Spleen (tissue), 11 donors: ENCODE measurements around the gene SH3BP4. TPM values are rescaled to one million over a fixed set of nuclear protein-coding genes. Genes with fewer than 3 reads are reported as not detected.
A peak's percentile ranks its signal among the peaks of the same experiment; 100 is the strongest.

Experiments
- DNase-seq: peaks from one replicate; pipeline ENCODE4 v3.0.0-alpha.2; 2020
- H3K27ac ChIP-seq, 8 donors: fragments of 200-600 bp; sonication (generic) in 7 of 8; 1 replicate in 4 of 8; 2 replicates in 4 of 8; pipeline versions ENCODE4 v1.5.0 to v1.8.0; 2016 to 2021; ENCODE audit warnings: inconsistent platforms in 4 of 8, mild to moderate bottlenecking in 4 of 8, moderate library complexity in 1 of 8
- H3K27me3 ChIP-seq, 7 donors: fragments of 200-600 bp; sonication (generic) in 6 of 7; replicated peaks in 1 of 7; 1 replicate in 4 of 7; 2 replicates in 3 of 7; pipeline versions ENCODE4 v1.5.0 to v1.8.0; 2016 to 2021; ENCODE audit warnings: inconsistent platforms in 3 of 7, mild to moderate bottlenecking in 1 of 7
- H3K36me3 ChIP-seq, 6 donors: fragments of 200-600 bp; sonication (generic) in 5 of 6; 1 replicate in 4 of 6; 2 replicates in 2 of 6; pipeline versions ENCODE4 v1.5.0 to v1.8.0; 2016 to 2021; ENCODE audit warnings: inconsistent platforms in 2 of 6
- H3K4me1 ChIP-seq, 6 donors: fragments of 200-600 bp; sonication (generic) in 5 of 6; 1 replicate in 3 of 6; 2 replicates in 3 of 6; pipeline versions ENCODE4 v1.5.0 to v1.8.0; 2016 to 2021; ENCODE audit warnings: inconsistent platforms in 3 of 6
- H3K4me3 ChIP-seq, 8 donors: fragments of 200-600 bp; sonication (generic) in 7 of 8; 1 replicate in 4 of 8; 2 replicates in 4 of 8; pipeline versions ENCODE4 v1.5.0 to v1.8.0; 2016 to 2021; ENCODE audit warnings: inconsistent platforms in 4 of 8, mild to moderate bottlenecking in 4 of 8, moderate library complexity in 2 of 8
- H3K9me3 ChIP-seq, 8 donors: fragments of 200-600 bp; sonication (generic) in 7 of 8; 1 replicate in 4 of 8; 2 replicates in 4 of 8; pipeline versions ENCODE4 v1.5.0 to v1.8.0; 2016 to 2021; ENCODE audit warnings: inconsistent platforms in 4 of 8
- POLR2A ChIP-seq, 3 donors: fragments of 450-650 bp; IDR thresholded peaks; one replicate each; pipeline ENCODE4 v1.5.1; 2017; ENCODE audit warnings: antibody characterized with exemption in 3 of 3, mild to moderate bottlenecking in 1 of 3
- POLR2AphosphoS5 ChIP-seq, 3 donors: sonication (generic); formaldehyde crosslinking; IDR thresholded peaks; one replicate each; pipeline ENCODE4 v1.5.1; 2017; ENCODE audit warnings: antibody characterized with exemption in 3 of 3
- WGBS, 5 donors: extraction: QIAGEN DNeasy Blood & Tissue Kit in 3 of 5; methylation state at CpG; one replicate each; pipeline versions ENCODE4 v1.1.5 to v1.1.7; 2013 to 2018; 5-methylcytosine and 5-hydroxymethylcytosine counted together
- intact Hi-C: fragments of 100-400 bp; cut with DNase I; formaldehyde crosslinking; loops from one replicate; pipeline ENCODE4 v1.15.0; 2023; ENCODE audit warnings: low total_unique reads
- polyA plus RNA-seq, 3 donors: library from polyadenylated mRNA; stranded (reverse); fragments of 200-250 nt; gene quantifications; one replicate each; pipeline ENCODE4 v1.2.1, GENCODE V29; 2013
- total RNA-seq, 7 donors: library from RNA; depleted of rRNA in 3 of 7; stranded (reverse); fragments of >200 nt in 3 of 7; fragmentation: NEBNext Ultra II Directional in 4 of 7; extraction: Animal tissue kit (Norgen Biotek cat#: 25700) in 4 of 7; gene quantifications; one replicate each; pipeline versions ENCODE4 v1.1.0 to v1.2.1, GENCODE V29; 2016 to 2021
- TF ChIP-seq, protein P1 (sequence below), 11 experiments: fragments of 200-600 bp in 7 of 11; fragments of 450-650 bp in 4 of 11; sonication (generic) in 4 of 11; IDR thresholded peaks in 8 of 11; conservative IDR thresholded peaks in 3 of 11; 1 replicate in 7 of 11; 2 replicates in 4 of 11; pipeline versions ENCODE4 v1.4.0 to v1.8.0; 2016 to 2021; ENCODE audit warnings: antibody characterized with exemption in 11 of 11, inconsistent platforms in 4 of 11, mild to moderate bottlenecking in 1 of 11
- donor health status: healthy with polysubstance abuse.
- donor health status: DM: no; HTN: no; CAD: no; lungs with moderate emphysema.
- donor health status: DM: no; HTN: no; CAD: no.
- donor health status: Bipolar disorder and iron deficiency.
- donor health status: healthy.
- donor health status: DM: no; HTN: no; CAD: no.
- donor health status: DM: yes; HTN: yes; CAD: no.

Gene SH3BP4
- total and polyA plus RNA-seq, 10 donors, result 2.3 to 21.0 (median 12.4) TPM

DNA sequence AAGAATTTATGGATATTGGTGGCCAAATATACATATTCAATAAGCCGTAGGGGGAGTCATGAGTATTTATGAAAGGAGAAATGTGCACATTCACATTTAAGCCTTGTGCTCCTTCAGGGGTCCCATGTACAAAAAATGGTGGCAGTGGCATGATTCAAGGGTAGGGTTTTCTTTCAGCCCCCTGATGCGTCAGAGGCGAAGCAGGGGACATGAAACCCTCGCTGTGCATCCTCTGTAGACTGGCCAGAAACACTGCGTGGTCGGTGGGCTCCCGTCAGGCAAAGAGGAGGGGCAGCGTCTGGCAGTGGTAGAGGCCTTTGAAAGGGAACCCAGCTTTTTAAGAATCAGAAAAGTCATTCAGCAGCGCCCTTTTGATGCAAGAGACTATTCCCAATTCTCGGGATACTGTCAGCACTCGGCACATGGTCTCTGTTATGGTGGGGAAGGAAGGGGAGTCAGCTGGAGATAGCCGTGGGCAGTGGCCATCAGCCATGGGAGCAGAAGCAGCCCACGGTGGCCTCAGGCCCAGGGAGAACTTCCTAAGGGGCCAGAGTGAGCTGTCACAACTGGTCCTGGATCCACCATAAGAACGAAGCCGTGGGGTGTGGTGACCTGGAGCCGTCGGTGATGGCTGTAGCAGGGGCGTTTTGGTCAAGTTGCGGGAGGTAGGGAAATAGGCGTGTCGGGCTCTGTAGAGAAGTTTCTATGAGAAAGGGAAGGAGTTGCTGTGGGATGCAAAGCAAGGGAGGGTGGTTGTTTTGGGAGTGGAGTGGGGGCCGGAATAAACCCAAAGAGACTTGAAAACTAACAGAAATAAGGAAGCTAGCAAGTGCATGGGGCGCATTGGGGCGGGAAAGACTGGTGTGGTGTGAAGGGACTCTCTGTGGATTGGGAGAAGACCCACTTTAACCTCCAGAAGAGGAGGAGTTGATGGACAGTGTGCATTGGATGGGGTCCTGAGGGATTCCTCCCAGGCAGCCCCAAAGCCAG, 95.6 kb downstream of the SH3BP4 start:
- WGBS, 5 donors, result 89 to 94% (median 91%) methylated on average over 24 of the region's 24 CpGs
- TF ChIP-seq, protein P1, sequence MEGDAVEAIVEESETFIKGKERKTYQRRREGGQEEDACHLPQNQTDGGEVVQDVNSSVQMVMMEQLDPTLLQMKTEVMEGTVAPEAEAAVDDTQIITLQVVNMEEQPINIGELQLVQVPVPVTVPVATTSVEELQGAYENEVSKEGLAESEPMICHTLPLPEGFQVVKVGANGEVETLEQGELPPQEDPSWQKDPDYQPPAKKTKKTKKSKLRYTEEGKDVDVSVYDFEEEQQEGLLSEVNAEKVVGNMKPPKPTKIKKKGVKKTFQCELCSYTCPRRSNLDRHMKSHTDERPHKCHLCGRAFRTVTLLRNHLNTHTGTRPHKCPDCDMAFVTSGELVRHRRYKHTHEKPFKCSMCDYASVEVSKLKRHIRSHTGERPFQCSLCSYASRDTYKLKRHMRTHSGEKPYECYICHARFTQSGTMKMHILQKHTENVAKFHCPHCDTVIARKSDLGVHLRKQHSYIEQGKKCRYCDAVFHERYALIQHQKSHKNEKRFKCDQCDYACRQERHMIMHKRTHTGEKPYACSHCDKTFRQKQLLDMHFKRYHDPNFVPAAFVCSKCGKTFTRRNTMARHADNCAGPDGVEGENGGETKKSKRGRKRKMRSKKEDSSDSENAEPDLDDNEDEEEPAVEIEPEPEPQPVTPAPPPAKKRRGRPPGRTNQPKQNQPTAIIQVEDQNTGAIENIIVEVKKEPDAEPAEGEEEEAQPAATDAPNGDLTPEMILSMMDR (IDR thresholded peaks at IDR 0.05 in 8 of 11, conservative IDR thresholded peaks at IDR 0.05 in 3 of 11), result no peak
- no peak for TF ChIP-seq POLR2AphosphoS5 (IDR thresholded peaks at IDR 0.05)
- H3K4me1 ChIP-seq, result peaks cover 11 to 53% (median 31%) of the 10 kb centered on the region in 6 donors
- no peak overlapping the region for H3K27ac ChIP-seq
- intact Hi-C loops, result no loop called here
- H3K27me3 ChIP-seq, result peaks cover 0 to 7% (median 0%) of the 10 kb centered on the region in 7 donors
- H3K9me3 ChIP-seq, result no peaks in the 10 kb centered on the region
- peaks cover 0 to 14% (median 3%) of the 10 kb centered on the region in 6 donors for H3K36me3 ChIP-seq
- no peak overlapping the region for H3K4me3 ChIP-seq
- peak; percentile 72 for DNase-seq

DNA sequence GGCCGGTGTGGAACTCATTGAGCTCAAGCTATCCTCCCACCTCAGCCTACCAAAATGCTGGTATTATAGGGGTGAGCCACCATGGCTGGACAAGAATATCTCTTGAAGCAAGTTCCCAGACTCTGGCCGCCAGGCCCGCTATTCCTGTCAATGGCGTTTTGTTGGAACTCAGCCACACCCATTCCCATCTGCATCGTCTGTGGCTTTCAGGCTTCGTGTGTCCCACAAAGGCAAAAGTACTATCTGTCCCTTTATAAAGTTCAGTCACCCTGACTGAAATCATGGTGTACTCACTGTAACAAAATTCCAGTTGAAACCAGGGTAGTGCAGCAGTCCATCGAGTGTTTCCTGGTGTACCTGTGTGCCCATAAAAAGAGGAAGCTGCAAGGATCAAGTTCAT, 96.7 kb downstream of the SH3BP4 start:
- WGBS, 5 donors, result 64 to 72% (median 68%) methylated on average over 7 of the region's 7 CpGs
- intact Hi-C loops, result no loop called here
- Histone ChIP-seq H3K4me1 (peaks cover 11 to 53% (median 31%) of the 10 kb centered on the region in 6 donors), H3K36me3 (peaks cover 0 to 15% (median 0%) of the 10 kb centered on the region in 6 donors), H3K4me3 (no peak overlapping the region), H3K27me3 (peaks cover 0 to 7% (median 0%) of the 10 kb centered on the region in 7 donors), H3K27ac (no peak overlapping the region), H3K9me3 (no peaks in the 10 kb centered on the region)
- peak; percentile 38 for DNase-seq
- TF ChIP-seq POLR2A (IDR thresholded peaks at IDR 0.05), result no peak
- no peak for TF ChIP-seq POLR2AphosphoS5 (IDR thresholded peaks at IDR 0.05)
- TF ChIP-seq, protein P1 (IDR thresholded peaks at IDR 0.05 in 8 of 11, conservative IDR thresholded peaks at IDR 0.05 in 3 of 11), result no peak

DNA sequence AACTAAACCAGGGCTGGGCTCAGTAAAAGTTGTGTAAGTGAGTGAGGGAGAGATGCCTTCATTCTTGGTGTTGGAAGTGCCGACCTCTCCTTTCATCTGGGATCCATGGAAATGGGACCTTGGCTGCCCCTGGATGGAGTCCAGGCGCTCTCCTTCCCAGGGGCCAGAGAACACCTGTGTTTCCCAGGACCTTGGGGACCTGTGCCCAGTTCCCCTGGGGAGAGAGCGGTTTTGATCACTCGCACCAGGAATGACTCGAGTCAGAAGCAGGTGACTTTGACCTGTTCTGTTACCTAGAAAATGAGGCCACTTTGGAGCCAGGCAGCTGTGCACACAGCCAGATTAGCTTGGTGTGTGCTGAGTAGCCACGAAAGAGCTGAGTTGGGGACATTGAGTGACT, 97.3 kb downstream of the SH3BP4 start:
- Histone ChIP-seq H3K4me1 (peaks cover 11 to 48% (median 27%) of the 10 kb centered on the region in 6 donors), H3K4me3 (no peak overlapping the region), H3K36me3 (peaks cover 0 to 19% (median 0%) of the 10 kb centered on the region in 6 donors), H3K27me3 (peaks cover 0 to 7% (median 0%) of the 10 kb centered on the region in 7 donors), H3K9me3 (no peaks in the 10 kb centered on the region), H3K27ac (no peak overlapping the region)
- intact Hi-C loops, result no loop called here
- DNase-seq, result peak; percentile 33
- 76 to 93% (median 81%) methylated on average over 5 to 6 of the region's 6 CpGs for WGBS, 5 donors
- TF ChIP-seq POLR2AphosphoS5 (IDR thresholded peaks at IDR 0.05), result no peak
- no peak for TF ChIP-seq POLR2A (IDR thresholded peaks at IDR 0.05)
- TF ChIP-seq, protein P1 (IDR thresholded peaks at IDR 0.05 in 8 of 11, conservative IDR thresholded peaks at IDR 0.05 in 3 of 11), result no peak

DNA sequence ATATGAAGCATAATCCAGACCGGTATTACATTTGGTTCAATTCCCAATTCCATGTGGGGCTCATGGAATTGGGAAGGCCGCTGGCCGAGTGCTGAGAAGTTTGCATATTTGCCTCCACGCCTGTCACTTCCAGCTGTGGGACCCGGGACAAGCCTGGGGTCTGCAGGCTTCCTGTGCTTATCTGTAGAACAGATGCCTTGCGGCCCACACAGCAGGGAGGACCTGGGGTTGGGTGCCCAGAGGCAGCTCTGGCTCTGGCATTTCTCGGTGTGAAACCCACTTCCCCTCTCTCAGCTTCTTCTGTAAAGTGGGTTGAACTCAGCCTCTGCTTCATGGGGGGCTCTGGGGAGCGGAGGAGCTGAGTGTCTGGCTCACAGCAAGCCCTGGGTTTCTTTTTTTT, 97.9 kb downstream of the SH3BP4 start:
- peak; percentile 71 for DNase-seq
- Histone ChIP-seq H3K27ac (no peak overlapping the region), H3K27me3 (peaks cover 0 to 4% (median 0%) of the 10 kb centered on the region in 7 donors), H3K4me3 (no peak overlapping the region), H3K4me1 (peaks cover 6 to 41% (median 21%) of the 10 kb centered on the region in 6 donors), H3K9me3 (no peaks in the 10 kb centered on the region), H3K36me3 (peaks cover 0 to 19% (median 0%) of the 10 kb centered on the region in 6 donors)
- intact Hi-C loops, result no loop called here
- WGBS, 5 donors, result 64 to 69% (median 66%) methylated on average over 8 of the region's 8 CpGs
- TF ChIP-seq POLR2A (IDR thresholded peaks at IDR 0.05) (no peak), POLR2AphosphoS5 (IDR thresholded peaks at IDR 0.05) (no peak)
- TF ChIP-seq, protein P1 (IDR thresholded peaks at IDR 0.05 in 8 of 11, conservative IDR thresholded peaks at IDR 0.05 in 3 of 11), result no peak
